GM19043 (cell line): ENCODE data around the gene IQGAP1.
"Not testable (repeated sequence)": the region's sequence is repeated elsewhere in the genome, so short reads cannot be mapped to it uniquely, and the experiment has no call there.

Experiments used
- ATAC-seq: cut with Tn5 transposase; IDR thresholded peaks from one replicate; pipeline ENCODE4 v1.9.1; 2021; ENCODE audit warnings: low read depth; ENCODE audit not compliant: unreplicated experiment

Gene IQGAP1

GRCh38 chr15:90481023-90481422 lies 93.0 kb downstream of the IQGAP1 start:
- no peak for ATAC-seq

GRCh38 chr15:90482124-90483011 lies 94.3 kb downstream of the IQGAP1 start:
- ATAC-seq = no peak

- ATAC-seq = no peak
Measured at GRCh38 chr15:90483012-90483307, 94.9 kb downstream of the IQGAP1 start.

GRCh38 chr15:90483637-90484036 lies 95.6 kb downstream of the IQGAP1 start:
- no peak for ATAC-seq

GRCh38 chr15:90487186-90487585 lies 99.1 kb downstream of the IQGAP1 start:
- ATAC-seq = no peak

GRCh38 chr15:90489514-90489913 lies 101.5 kb downstream of the IQGAP1 start:
- ATAC-seq = no peak

- no peak for ATAC-seq
Measured at GRCh38 chr15:90489944-90490343, 101.9 kb downstream of the IQGAP1 start.

- ATAC-seq = no peak
Measured at GRCh38 chr15:90493647-90494046, 105.6 kb downstream of the IQGAP1 start.

- ATAC-seq = no peak
Measured at GRCh38 chr15:90495067-90495466, 107.0 kb downstream of the IQGAP1 start.

GRCh38 chr15:90496791-90497190 lies 108.7 kb downstream of the IQGAP1 start:
- ATAC-seq = no peak

GRCh38 chr15:90497376-90497775 lies 109.3 kb downstream of the IQGAP1 start:
- no peak for ATAC-seq

- ATAC-seq = no peak
Measured at GRCh38 chr15:90497912-90498311, 109.9 kb downstream of the IQGAP1 start.

GRCh38 chr15:90500171-90500570 lies 112.1 kb downstream of the IQGAP1 start:
- no peak for ATAC-seq

- no peak for ATAC-seq
Measured at GRCh38 chr15:90501898-90502297, 113.9 kb downstream of the IQGAP1 start.

GRCh38 chr15:90510781-90511180 lies 122.7 kb downstream of the IQGAP1 start:
- ATAC-seq = not testable (repeated sequence)

GRCh38 chr15:90511211-90511618 lies 123.2 kb downstream of the IQGAP1 start:
- ATAC-seq = not testable (repeated sequence)

- ATAC-seq = no peak
Measured at GRCh38 chr15:90512276-90512675, 124.2 kb downstream of the IQGAP1 start.

- ATAC-seq = no peak
Measured at GRCh38 chr15:90512981-90513380, 124.9 kb downstream of the IQGAP1 start.

GRCh38 chr15:90513448-90513847 lies 125.4 kb downstream of the IQGAP1 start:
- no peak for ATAC-seq

GRCh38 chr15:90513893-90514292 lies 125.9 kb downstream of the IQGAP1 start:
- not testable (repeated sequence) for ATAC-seq

- no peak for ATAC-seq
Measured at GRCh38 chr15:90519688-90520087, 131.6 kb downstream of the IQGAP1 start.

GRCh38 chr15:90520365-90520764 lies 132.3 kb downstream of the IQGAP1 start:
- no peak for ATAC-seq

- no peak for ATAC-seq
Measured at GRCh38 chr15:90523373-90523772, 135.3 kb downstream of the IQGAP1 start.
